PC-9 (cell line): Measurements from ENCODE around the gene RALGPS1. TPM values are rescaled to one million over a fixed set of nuclear protein-coding genes. Genes with fewer than 3 reads are reported as not detected.

ENCODE experiments used
- BruUV-seq: library from RNA; stranded (reverse); fragments of 400-500 nt; replicated peaks from 2 replicates; lab custom pipeline; 2021; lab: Mats Ljungman, UMichigan
- CTCF ChIA-PET: fragments of 300-600 bp; sonication (Branson Sonifier 250); formaldehyde crosslinking; loops from one replicate; lab custom pipeline; 2022; ENCODE audit warnings: antibody characterized with exemption; lab: Charles Lee
- POLR2A ChIA-PET: fragments of 300-600 bp; sonication (Branson Sonifier 250); formaldehyde crosslinking; loops from one replicate; lab custom pipeline; 2022; ENCODE audit warnings: antibody characterized with exemption; ENCODE audit not compliant: unreplicated experiment; lab: Charles Lee
- DNase-seq, 2 experiments: peaks; one replicate each; pipeline versions ENCODE4 v3.0.0 to v3.0.0-alpha.2; 2015 to 2022; ENCODE audit warnings: mixed read lengths in 1 of 2
- H2AFZ ChIP-seq: fragments of 200-600 bp; sonication (generic); 2 replicates; pipeline ENCODE4 v1.8.1; 2017; ENCODE audit warnings: antibody characterized with exemption
- H3F3A ChIP-seq: fragments of 200-600 bp; sonication (generic); 2 replicates; pipeline ENCODE4 v1.8.1; 2017; ENCODE audit warnings: antibody characterized with exemption, mild to moderate bottlenecking, low read depth; ENCODE audit not compliant: insufficient read depth
- H3K27ac ChIP-seq: fragments of 200-600 bp; sonication (generic); 2 replicates; pipeline ENCODE4 v1.6.1; 2016; ENCODE audit warnings: mixed run types
- H3K27me3 ChIP-seq: fragments of 200-600 bp; sonication (generic); 2 replicates; pipeline ENCODE4 v1.6.1; 2016; ENCODE audit warnings: low read depth, mixed run types; ENCODE audit not compliant: insufficient read depth
- H3K36me3 ChIP-seq: fragments of 200-600 bp; sonication (generic); 2 replicates; pipeline ENCODE4 v1.6.1; 2016; ENCODE audit warnings: low read depth, mixed run types
- H3K4me1 ChIP-seq: fragments of 200-600 bp; sonication (generic); replicated peaks from 2 replicates; pipeline ENCODE4 v1.6.1; 2016; ENCODE audit warnings: mixed run types; ENCODE audit not compliant: insufficient read depth
- H3K4me2 ChIP-seq: fragments of 200-600 bp; sonication (generic); 2 replicates; pipeline ENCODE4 v1.6.1; 2017; ENCODE audit warnings: mixed run types
- H3K4me3 ChIP-seq: fragments of 200-600 bp; sonication (generic); 2 replicates; pipeline ENCODE4 v1.6.1; 2016; ENCODE audit warnings: mixed run types
- H3K79me2 ChIP-seq: fragments of 200-600 bp; sonication (generic); 2 replicates; pipeline ENCODE4 v1.6.1; 2017; ENCODE audit warnings: low read depth, mixed run types
- H3K9me2 ChIP-seq: fragments of 200-600 bp; sonication (generic); 2 replicates; pipeline ENCODE4 v1.8.1; 2017; ENCODE audit warnings: mild to moderate bottlenecking; ENCODE audit not compliant: insufficient read depth
- H3K9me3 ChIP-seq: fragments of 200-600 bp; sonication (generic); 2 replicates; pipeline ENCODE4 v1.8.1; 2016; ENCODE audit warnings: low read depth; ENCODE audit not compliant: insufficient read depth
- H4K20me1 ChIP-seq: fragments of 200-600 bp; sonication (generic); 2 replicates; pipeline ENCODE4 v1.8.1; 2017; ENCODE audit not compliant: insufficient read depth
- CTCF ChIP-seq: fragments of 200-600 bp; sonication (generic); conservative IDR thresholded peaks from 2 replicates; pipeline ENCODE4 v1.6.1; 2017; ENCODE audit warnings: mixed run types, antibody characterized with exemption, mild to moderate bottlenecking, moderate library complexity
- EZH2 ChIP-seq: fragments of 200-600 bp; sonication (generic); IDR thresholded peaks from 2 replicates; pipeline ENCODE4 v1.8.0; 2017; ENCODE audit warnings: antibody characterized with exemption, low read depth
- intact Hi-C: fragments of 100-400 bp; cut with micrococcal nuclease; formaldehyde crosslinking; loops from one replicate; pipeline ENCODE4 v1.10.0; 2022; ENCODE audit not compliant: unreplicated experiment
- total RNA-seq: library from RNA; stranded (reverse); gene quantifications from 2 replicates; pipeline ENCODE4 v1.2.3, GENCODE V29; 2021

The RALGPS1 gene
- total RNA-seq, 1 experiment from 2014 or later, result 23.3 TPM

- Histone ChIP-seq H3K4me3 (no peak overlapping the region), H3K4me1 (peaks cover 40% of the 10 kb centered on the region), H3K27ac (no peak overlapping the region), H3K9me3 (peaks cover 12% of the 10 kb centered on the region; the same call in 1 of the 2 replicates), H3K79me2 (no peaks in the 10 kb centered on the region), H3K4me2 (no peak overlapping the region), H4K20me1 (no peaks in the 10 kb centered on the region), H3F3A (peaks cover 35% of the 10 kb centered on the region), H3K27me3 (no peaks in the 10 kb centered on the region), H2AFZ (no peak overlapping the region), H3K9me2 (no peaks in the 10 kb centered on the region), H3K36me3 (no peaks in the 10 kb centered on the region)
- intact Hi-C loops, result loop anchor here (5.0 kb wide), 1 partner anchor 47 kb away; no protein-coding TSS in a partner anchor
- CTCF ChIA-PET, result no interaction called here
- POLR2A ChIA-PET, result no interaction called here
- no TSS peak for BruUV-seq
- no peak for DNase-seq
- TF ChIP-seq CTCF, result no peak
- no peak for TF ChIP-seq EZH2
Observed at GRCh38 chr9:126988857-126989256, 74.3 kb downstream of the RALGPS1 start.

GRCh38 chr9:126989847-126990842 lies 75.6 kb downstream of the RALGPS1 start:
- Histone ChIP-seq H3K36me3 (no peaks in the 10 kb centered on the region), H2AFZ (no peak overlapping the region), H3K9me2 (no peaks in the 10 kb centered on the region), H3K4me2 (no peak overlapping the region), H3K9me3 (peaks cover 12% of the 10 kb centered on the region; the same call in 1 of the 2 replicates), H3F3A (peaks cover 23% of the 10 kb centered on the region), H3K27ac (no peak overlapping the region), H3K27me3 (no peaks in the 10 kb centered on the region), H3K4me3 (no peak overlapping the region), H3K79me2 (no peaks in the 10 kb centered on the region), H3K4me1 (peaks cover 27% of the 10 kb centered on the region), H4K20me1 (no peaks in the 10 kb centered on the region)
- POLR2A ChIA-PET, result no interaction called here
- no peak for DNase-seq
- intact Hi-C loops, result loop anchor here (5.0 kb wide), 1 partner anchor 48 kb away; no protein-coding TSS in a partner anchor
- no TSS peak for BruUV-seq
- CTCF ChIA-PET, result no interaction called here
- no peak for TF ChIP-seq EZH2
- no peak for TF ChIP-seq CTCF

GRCh38 chr9:126991183-126991582 lies 76.6 kb downstream of the RALGPS1 start:
- intact Hi-C loops, result no loop called here

More at GRCh38 chr9:126991183-126991582, 76.6 kb downstream of the RALGPS1 start:
- POLR2A ChIA-PET, result no interaction called here
- Histone ChIP-seq H3K4me3 (no peak overlapping the region), H3K36me3 (no peaks in the 10 kb centered on the region), H3K79me2 (no peaks in the 10 kb centered on the region), H3K27me3 (no peaks in the 10 kb centered on the region), H3K4me2 (no peak overlapping the region), H3F3A (peaks cover 14% of the 10 kb centered on the region; the same call in 1 of the 2 replicates), H3K9me2 (no peaks in the 10 kb centered on the region), H2AFZ (no peak overlapping the region), H3K4me1 (peaks cover 18% of the 10 kb centered on the region), H3K9me3 (peaks cover 12% of the 10 kb centered on the region; the same call in 1 of the 2 replicates), H4K20me1 (no peaks in the 10 kb centered on the region), H3K27ac (no peak overlapping the region)
- no peak for DNase-seq
- TF ChIP-seq EZH2 (no peak), CTCF (no peak)
- CTCF ChIA-PET, result no interaction called here
- no TSS peak for BruUV-seq
